Brain microvascular endothelial cell (primary cell): Measurements from ENCODE around the gene TAF15.

Experiments used
- DNase-seq: peaks from one replicate; pipeline ENCODE4 v3.0.0-alpha.2; 2020
- H3K27ac ChIP-seq: fragments of 250-450 bp; sonication (Bioruptor Pico); 2 replicates; pipeline ENCODE4 v1.5.1; 2020; ENCODE audit warnings: mild to moderate bottlenecking, moderate library complexity
- H3K27me3 ChIP-seq: fragments of 250-450 bp; sonication (Bioruptor Pico); replicated peaks from 2 replicates; pipeline ENCODE4 v1.5.1; 2020; ENCODE audit warnings: mild to moderate bottlenecking
- H3K36me3 ChIP-seq: fragments of 250-450 bp; sonication (Bioruptor Pico); replicated peaks from 2 replicates; pipeline ENCODE4 v1.5.1; 2020; ENCODE audit warnings: mild to moderate bottlenecking
- H3K4me3 ChIP-seq: 2 replicates; pipeline ENCODE4 v1.5.1; 2011; ENCODE audit warnings: low read depth, mild to moderate bottlenecking, control low read depth, low read length, moderate library complexity
- in situ Hi-C: cut with HindIII; loops from 2 replicates; pipeline ENCODE4 v1.10.0; 2017; ENCODE audit warnings: low sequenced_read_pairs, low pct_ligation_motif_present
- TF ChIP-seq, protein P1 (sequence below): IDR thresholded peaks from 2 replicates; pipeline ENCODE4 v1.5.1; 2011; ENCODE audit warnings: low read depth, mild to moderate bottlenecking, moderate library complexity, low read length, control low read depth, inconsistent platforms; ENCODE audit errors: missing control alignments

Gene TAF15

DNA sequence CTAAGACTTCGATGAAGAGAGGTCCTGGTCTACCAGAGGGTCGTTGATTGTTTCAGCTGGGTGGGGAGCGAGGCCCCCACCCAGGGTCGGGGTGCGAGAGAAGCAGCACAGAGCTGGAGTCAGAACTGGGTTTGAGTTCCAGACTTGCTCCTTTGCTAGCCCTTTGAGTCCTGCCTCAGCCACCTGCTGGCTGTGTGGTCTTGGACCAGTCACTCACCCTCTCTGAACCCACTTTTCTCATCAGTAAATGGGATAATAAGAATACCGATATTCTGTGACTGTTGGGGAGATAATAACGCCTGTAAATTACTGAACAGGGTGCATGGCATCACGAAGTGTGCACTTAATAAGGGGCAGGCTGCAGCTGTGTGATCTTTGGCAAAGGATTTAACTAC is 13.4 kb upstream of the TAF15 start:
- Histone ChIP-seq H3K36me3 (no peaks in the 10 kb centered on the region), H3K27ac (no peak overlapping the region), H3K4me3 (peak overlapping the region; percentile 51), H3K27me3 (peaks cover 16% of the 10 kb centered on the region)
- TF ChIP-seq, protein P1, sequence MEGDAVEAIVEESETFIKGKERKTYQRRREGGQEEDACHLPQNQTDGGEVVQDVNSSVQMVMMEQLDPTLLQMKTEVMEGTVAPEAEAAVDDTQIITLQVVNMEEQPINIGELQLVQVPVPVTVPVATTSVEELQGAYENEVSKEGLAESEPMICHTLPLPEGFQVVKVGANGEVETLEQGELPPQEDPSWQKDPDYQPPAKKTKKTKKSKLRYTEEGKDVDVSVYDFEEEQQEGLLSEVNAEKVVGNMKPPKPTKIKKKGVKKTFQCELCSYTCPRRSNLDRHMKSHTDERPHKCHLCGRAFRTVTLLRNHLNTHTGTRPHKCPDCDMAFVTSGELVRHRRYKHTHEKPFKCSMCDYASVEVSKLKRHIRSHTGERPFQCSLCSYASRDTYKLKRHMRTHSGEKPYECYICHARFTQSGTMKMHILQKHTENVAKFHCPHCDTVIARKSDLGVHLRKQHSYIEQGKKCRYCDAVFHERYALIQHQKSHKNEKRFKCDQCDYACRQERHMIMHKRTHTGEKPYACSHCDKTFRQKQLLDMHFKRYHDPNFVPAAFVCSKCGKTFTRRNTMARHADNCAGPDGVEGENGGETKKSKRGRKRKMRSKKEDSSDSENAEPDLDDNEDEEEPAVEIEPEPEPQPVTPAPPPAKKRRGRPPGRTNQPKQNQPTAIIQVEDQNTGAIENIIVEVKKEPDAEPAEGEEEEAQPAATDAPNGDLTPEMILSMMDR, result no peak
- in situ Hi-C loops, result no loop called here
- no peak for DNase-seq

DNA sequence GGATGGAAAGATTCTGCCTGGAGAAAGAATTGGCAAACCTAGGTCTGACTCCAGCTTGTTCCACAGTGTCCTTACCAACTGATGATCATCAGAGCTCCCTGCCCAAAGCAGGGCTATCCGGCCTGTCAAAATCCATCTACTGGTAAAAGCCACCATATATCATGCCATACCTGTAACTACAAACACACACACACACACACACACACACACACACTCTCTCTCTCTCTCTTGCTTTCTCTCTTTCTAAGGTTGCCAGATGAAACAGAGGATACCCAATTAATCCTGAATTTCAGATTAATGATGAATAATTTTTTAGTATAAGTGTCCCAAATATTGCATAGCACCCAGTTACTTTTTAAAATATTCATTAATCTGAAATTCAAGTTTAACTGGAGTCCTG is 12.3 kb upstream of the TAF15 start:
- no peak overlapping the region for H3K4me3 ChIP-seq
- in situ Hi-C loops, result no loop called here
- TF ChIP-seq, protein P1, result no peak
- no peak for DNase-seq
- peaks cover 16% of the 10 kb centered on the region for H3K27me3 ChIP-seq
- H3K27ac ChIP-seq, result no peak overlapping the region
- H3K36me3 ChIP-seq, result no peaks in the 10 kb centered on the region

DNA sequence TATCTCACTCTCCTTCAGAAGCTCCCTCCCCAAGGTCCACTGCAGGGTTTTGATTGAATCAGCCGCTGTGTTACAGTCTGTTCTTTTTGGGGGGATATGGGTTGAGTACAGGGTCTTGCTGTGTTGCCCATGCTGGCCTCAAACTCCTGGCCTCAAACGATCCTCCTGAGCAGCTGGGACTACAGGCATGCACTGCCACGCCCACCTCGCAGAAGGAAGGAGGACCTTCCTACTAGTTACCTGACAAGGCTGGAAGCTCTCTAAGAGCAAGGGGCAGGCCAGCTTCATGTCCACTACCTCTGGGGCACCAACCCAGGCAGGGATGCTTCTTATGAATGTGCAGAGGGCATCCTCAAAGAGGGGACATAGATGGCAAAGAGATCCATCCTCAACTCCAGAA is 11.9 kb upstream of the TAF15 start:
- Histone ChIP-seq H3K27me3 (peaks cover 16% of the 10 kb centered on the region), H3K4me3 (no peak overlapping the region), H3K27ac (no peak overlapping the region), H3K36me3 (no peaks in the 10 kb centered on the region)
- DNase-seq, result no peak
- in situ Hi-C loops, result no loop called here
- TF ChIP-seq, protein P1, result no peak

DNA sequence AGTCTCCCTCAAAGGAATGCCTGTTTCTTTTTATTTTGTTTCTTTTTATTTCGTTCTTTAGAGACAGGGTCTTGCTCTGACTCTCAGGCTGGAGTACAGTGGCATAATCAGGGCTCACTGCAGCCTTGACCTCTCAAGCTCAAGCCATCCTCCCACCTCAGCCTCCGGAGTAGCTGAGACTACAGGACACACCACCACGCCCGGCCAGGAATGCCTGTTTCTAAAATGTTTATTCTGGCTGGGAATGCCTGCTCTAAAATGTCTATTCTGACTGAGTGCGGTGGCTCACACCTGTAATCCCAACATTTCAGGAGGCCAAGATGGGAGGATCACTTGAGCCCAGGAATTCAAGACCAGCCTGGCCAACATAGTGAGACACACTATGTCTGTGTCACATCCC is 11.4 kb upstream of the TAF15 start:
- TF ChIP-seq, protein P1, result no peak
- no peak overlapping the region for H3K4me3 ChIP-seq
- in situ Hi-C loops, result no loop called here
- no peak for DNase-seq
- peaks cover 16% of the 10 kb centered on the region for H3K27me3 ChIP-seq
- H3K27ac ChIP-seq, result no peak overlapping the region
- no peaks in the 10 kb centered on the region for H3K36me3 ChIP-seq

DNA sequence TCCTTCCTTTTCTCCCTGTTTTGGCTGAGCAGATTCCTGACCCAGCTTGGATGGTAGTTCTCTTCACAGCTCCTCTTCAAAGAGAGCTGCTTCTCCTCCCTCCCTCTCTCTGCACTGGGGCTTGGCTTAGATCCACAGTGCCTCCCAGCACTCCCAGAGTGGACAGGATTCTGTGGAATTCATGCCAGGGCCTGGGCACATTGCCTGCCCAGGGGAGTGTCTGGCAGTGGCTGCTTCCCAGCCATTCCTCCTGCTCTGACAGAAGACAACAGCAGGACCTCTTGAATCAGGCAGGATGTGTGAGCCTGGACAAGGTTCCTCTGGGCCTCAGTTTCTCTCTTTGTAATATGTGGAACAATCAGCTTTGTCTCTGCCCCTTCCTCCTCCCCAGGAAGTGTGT is 9.3 kb upstream of the TAF15 start:
- DNase-seq, result no peak
- H3K36me3 ChIP-seq, result no peaks in the 10 kb centered on the region
- H3K27me3 ChIP-seq, result peaks cover 9% of the 10 kb centered on the region
- TF ChIP-seq, protein P1, result no peak
- H3K27ac ChIP-seq, result no peak overlapping the region
- in situ Hi-C loops, result no loop called here
- H3K4me3 ChIP-seq, result no peak overlapping the region

DNA sequence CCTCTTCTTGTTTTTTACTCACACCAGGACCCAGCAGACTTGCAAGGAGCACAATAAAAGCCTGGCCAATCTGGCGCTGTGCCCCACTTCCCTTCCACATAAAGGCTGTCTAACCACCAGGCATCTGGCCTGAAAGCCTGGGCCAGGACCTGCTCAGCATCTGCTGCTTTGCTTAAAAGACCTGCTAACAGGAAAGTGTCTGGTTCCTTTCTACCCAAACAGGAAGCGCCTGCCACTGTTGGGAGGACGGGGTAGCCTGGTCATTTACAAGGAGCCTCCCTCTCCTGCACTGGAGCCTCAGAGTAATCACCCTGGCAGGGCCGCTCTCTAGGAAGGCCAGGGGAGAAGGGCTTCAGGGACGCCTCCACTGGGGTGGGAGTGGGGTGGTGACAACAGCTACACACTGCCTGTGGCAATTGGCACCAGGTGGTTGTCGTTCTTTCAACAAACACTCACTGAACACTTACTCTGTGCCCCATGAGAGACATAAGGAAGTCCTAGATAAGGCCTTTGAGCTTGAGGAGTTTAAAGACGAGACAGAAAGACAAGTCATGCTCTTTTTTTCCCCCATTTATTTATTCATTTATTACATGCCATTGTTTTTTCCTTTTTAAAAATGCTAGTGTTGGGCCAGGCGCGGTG is 7.6 kb upstream of the TAF15 start:
- Histone ChIP-seq H3K36me3 (no peaks in the 10 kb centered on the region), H3K27me3 (peaks cover 2% of the 10 kb centered on the region), H3K4me3 (no peak overlapping the region), H3K27ac (no peak overlapping the region)
- TF ChIP-seq, protein P1, result no peak
- no peak for DNase-seq
- in situ Hi-C loops, result no loop called here
